Liver (tissue), 3 donors: Measurements from ENCODE around the gene RECQL5.

Experiments
- FOXA1 ChIP-seq: IDR thresholded peaks from 2 replicates; pipeline ENCODE4 v1.6.1; 2016; ENCODE audit warnings: antibody characterized with exemption
- GABPA ChIP-seq, 2 donors: IDR thresholded peaks in 1 of 2; conservative IDR thresholded peaks in 1 of 2; 2 replicates each; pipeline ENCODE4 v1.6.1; 2016; ENCODE audit warnings: antibody characterized with exemption in 2 of 2, mild to moderate bottlenecking in 1 of 2, moderate library complexity in 1 of 2
- JUND ChIP-seq, 2 donors: IDR thresholded peaks; 2 replicates each; pipeline ENCODE4 v1.6.1; 2016; ENCODE audit warnings: antibody characterized with exemption in 2 of 2
- RAD21 ChIP-seq, 2 donors: IDR thresholded peaks; 2 replicates each; pipeline ENCODE4 v1.6.1; 2016; ENCODE audit warnings: antibody characterized with exemption in 2 of 2, mild to moderate bottlenecking in 2 of 2
- RXRA ChIP-seq, 2 donors: IDR thresholded peaks; 2 replicates each; pipeline ENCODE4 v1.6.1; 2017 to 2018; ENCODE audit warnings: antibody characterized with exemption in 2 of 2, mild to moderate bottlenecking in 1 of 2
- TF ChIP-seq, protein P1 (sequence below): fragments of 150-350 bp; IDR thresholded peaks from 2 replicates; pipeline ENCODE4 v1.5.1; 2017; ENCODE audit warnings: improper control_type of control experiment, low read depth, low read length; ENCODE audit not compliant: missing input control
- TF ChIP-seq, protein P2 (sequence below): IDR thresholded peaks from 2 replicates; pipeline ENCODE4 v1.6.1; 2016; ENCODE audit warnings: antibody characterized with exemption
- TF ChIP-seq, protein P3 (sequence below): IDR thresholded peaks from 2 replicates; pipeline ENCODE4 v1.6.1; 2016; ENCODE audit warnings: antibody characterized with exemption, mild to moderate bottlenecking
- TF ChIP-seq, protein P4 (sequence below): IDR thresholded peaks from 2 replicates; pipeline ENCODE4 v1.6.1; 2016; ENCODE audit warnings: antibody characterized with exemption
- donor health status: healthy.
- donor health status: healthy.

DNA sequence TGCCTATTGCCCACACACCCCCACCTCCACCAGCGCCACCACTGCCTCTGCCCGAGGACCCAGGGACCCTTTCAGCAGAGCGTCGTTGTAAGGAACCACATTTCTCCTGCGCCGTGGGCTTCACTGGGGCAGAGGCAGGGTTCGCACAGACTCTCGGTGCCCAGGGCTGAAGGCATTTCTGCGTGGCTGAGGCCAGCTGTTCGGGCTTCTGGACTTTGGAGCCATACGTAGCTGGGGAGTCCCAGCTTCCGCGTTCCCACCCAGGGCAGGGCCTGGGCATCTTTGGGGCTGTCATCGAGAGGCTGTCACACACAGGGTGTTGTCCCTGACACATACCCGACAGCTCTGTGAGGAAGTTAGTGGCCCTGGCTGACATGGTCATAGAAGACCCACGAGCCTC is 49.7 kb downstream of the RECQL5 start:
- TF ChIP-seq GABPA (IDR thresholded peaks at IDR 0.05 in 1 of 2, conservative IDR thresholded peaks at IDR 0.05 in 1 of 2) (no peak), JUND (IDR thresholded peaks at IDR 0.05) (no peak), FOXA1 (no peak), RAD21 (IDR thresholded peaks at IDR 0.05) (no peak), RXRA (IDR thresholded peaks at IDR 0.05) (no peak)
- TF ChIP-seq, protein P1, sequence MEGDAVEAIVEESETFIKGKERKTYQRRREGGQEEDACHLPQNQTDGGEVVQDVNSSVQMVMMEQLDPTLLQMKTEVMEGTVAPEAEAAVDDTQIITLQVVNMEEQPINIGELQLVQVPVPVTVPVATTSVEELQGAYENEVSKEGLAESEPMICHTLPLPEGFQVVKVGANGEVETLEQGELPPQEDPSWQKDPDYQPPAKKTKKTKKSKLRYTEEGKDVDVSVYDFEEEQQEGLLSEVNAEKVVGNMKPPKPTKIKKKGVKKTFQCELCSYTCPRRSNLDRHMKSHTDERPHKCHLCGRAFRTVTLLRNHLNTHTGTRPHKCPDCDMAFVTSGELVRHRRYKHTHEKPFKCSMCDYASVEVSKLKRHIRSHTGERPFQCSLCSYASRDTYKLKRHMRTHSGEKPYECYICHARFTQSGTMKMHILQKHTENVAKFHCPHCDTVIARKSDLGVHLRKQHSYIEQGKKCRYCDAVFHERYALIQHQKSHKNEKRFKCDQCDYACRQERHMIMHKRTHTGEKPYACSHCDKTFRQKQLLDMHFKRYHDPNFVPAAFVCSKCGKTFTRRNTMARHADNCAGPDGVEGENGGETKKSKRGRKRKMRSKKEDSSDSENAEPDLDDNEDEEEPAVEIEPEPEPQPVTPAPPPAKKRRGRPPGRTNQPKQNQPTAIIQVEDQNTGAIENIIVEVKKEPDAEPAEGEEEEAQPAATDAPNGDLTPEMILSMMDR: no peak
- TF ChIP-seq, protein P2, sequence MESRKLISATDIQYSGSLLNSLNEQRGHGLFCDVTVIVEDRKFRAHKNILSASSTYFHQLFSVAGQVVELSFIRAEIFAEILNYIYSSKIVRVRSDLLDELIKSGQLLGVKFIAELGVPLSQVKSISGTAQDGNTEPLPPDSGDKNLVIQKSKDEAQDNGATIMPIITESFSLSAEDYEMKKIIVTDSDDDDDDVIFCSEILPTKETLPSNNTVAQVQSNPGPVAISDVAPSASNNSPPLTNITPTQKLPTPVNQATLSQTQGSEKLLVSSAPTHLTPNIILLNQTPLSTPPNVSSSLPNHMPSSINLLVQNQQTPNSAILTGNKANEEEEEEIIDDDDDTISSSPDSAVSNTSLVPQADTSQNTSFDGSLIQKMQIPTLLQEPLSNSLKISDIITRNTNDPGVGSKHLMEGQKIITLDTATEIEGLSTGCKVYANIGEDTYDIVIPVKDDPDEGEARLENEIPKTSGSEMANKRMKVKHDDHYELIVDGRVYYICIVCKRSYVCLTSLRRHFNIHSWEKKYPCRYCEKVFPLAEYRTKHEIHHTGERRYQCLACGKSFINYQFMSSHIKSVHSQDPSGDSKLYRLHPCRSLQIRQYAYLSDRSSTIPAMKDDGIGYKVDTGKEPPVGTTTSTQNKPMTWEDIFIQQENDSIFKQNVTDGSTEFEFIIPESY: no peak
- TF ChIP-seq, protein P3, sequence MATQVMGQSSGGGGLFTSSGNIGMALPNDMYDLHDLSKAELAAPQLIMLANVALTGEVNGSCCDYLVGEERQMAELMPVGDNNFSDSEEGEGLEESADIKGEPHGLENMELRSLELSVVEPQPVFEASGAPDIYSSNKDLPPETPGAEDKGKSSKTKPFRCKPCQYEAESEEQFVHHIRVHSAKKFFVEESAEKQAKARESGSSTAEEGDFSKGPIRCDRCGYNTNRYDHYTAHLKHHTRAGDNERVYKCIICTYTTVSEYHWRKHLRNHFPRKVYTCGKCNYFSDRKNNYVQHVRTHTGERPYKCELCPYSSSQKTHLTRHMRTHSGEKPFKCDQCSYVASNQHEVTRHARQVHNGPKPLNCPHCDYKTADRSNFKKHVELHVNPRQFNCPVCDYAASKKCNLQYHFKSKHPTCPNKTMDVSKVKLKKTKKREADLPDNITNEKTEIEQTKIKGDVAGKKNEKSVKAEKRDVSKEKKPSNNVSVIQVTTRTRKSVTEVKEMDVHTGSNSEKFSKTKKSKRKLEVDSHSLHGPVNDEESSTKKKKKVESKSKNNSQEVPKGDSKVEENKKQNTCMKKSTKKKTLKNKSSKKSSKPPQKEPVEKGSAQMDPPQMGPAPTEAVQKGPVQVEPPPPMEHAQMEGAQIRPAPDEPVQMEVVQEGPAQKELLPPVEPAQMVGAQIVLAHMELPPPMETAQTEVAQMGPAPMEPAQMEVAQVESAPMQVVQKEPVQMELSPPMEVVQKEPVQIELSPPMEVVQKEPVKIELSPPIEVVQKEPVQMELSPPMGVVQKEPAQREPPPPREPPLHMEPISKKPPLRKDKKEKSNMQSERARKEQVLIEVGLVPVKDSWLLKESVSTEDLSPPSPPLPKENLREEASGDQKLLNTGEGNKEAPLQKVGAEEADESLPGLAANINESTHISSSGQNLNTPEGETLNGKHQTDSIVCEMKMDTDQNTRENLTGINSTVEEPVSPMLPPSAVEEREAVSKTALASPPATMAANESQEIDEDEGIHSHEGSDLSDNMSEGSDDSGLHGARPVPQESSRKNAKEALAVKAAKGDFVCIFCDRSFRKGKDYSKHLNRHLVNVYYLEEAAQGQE: no peak
- TF ChIP-seq, protein P4, sequence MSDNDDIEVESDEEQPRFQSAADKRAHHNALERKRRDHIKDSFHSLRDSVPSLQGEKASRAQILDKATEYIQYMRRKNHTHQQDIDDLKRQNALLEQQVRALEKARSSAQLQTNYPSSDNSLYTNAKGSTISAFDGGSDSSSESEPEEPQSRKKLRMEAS: no peak
